A549 (cell line): ENCODE measurements around the gene WDR77.

ENCODE experiments used
- CBX8 ChIP-seq: fragments of 200-600 bp; sonication (generic); IDR thresholded peaks from 2 replicates; pipeline ENCODE4 v1.6.1; 2016
- CEBPB ChIP-seq, 2 experiments: fragments of >200 bp in 1 of 2; sonication (Bioruptor Twin) in 1 of 2; formaldehyde crosslinking in 1 of 2; IDR thresholded peaks; 2 replicates each; pipeline ENCODE4 v1.6.1; 2012 to 2016
- CTCF ChIP-seq: fragments of >200 bp; sonication (Bioruptor Twin); formaldehyde crosslinking; IDR thresholded peaks from 3 replicates; pipeline ENCODE4 v1.5.1; 2016
- POLR2A ChIP-seq: IDR thresholded peaks from 2 replicates; pipeline ENCODE4 v1.6.1; 2012; ENCODE audit warnings: mild to moderate bottlenecking, low read length
- RARB ChIP-seq: fragments of 250-450 bp; sonication (Bioruptor Pico); IDR thresholded peaks from 2 replicates; pipeline ENCODE4 v1.8.0; 2021; ENCODE audit warnings: mild to moderate bottlenecking, moderate library complexity
- SMC3 ChIP-seq: fragments of >200 bp; sonication (Bioruptor Twin); formaldehyde crosslinking; IDR thresholded peaks from 3 replicates; pipeline ENCODE4 v1.6.1; 2018; ENCODE audit warnings: inconsistent platforms
- TF ChIP-seq, protein P1 (sequence below): fragments of 150-350 bp; IDR thresholded peaks from 2 replicates; pipeline ENCODE4 v1.6.1; 2014; ENCODE audit warnings: low read depth, mild to moderate bottlenecking, low read length

GRCh38 chr1:111481387-111482221, 32.5 kb upstream of the WDR77 start:
- no peak for TF ChIP-seq POLR2A
- peak; percentile 51 for TF ChIP-seq CTCF
- TF ChIP-seq, protein P1, sequence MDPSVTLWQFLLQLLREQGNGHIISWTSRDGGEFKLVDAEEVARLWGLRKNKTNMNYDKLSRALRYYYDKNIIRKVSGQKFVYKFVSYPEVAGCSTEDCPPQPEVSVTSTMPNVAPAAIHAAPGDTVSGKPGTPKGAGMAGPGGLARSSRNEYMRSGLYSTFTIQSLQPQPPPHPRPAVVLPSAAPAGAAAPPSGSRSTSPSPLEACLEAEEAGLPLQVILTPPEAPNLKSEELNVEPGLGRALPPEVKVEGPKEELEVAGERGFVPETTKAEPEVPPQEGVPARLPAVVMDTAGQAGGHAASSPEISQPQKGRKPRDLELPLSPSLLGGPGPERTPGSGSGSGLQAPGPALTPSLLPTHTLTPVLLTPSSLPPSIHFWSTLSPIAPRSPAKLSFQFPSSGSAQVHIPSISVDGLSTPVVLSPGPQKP = no peak
- TF ChIP-seq CEBPB (IDR thresholded peaks at IDR 0.05) = no peak
- TF ChIP-seq SMC3 = peak; percentile 47; the same call in 2 of the 3 replicates
- no peak for TF ChIP-seq CBX8
- TF ChIP-seq RARB (CRISPR knock-in tag) = no peak
